C4-2B (cell line): ENCODE measurements around the gene ATP6V0A4.

Experiments used
- ZFX ChIP-seq: fragments of 450-650 bp; IDR thresholded peaks from 2 replicates; pipeline ENCODE4 v1.6.1; 2017
- TF ChIP-seq, protein P1 (sequence below): fragments of 450-650 bp; conservative IDR thresholded peaks from 2 replicates; pipeline ENCODE4 v1.5.1; 2017; ENCODE audit warnings: mild to moderate bottlenecking

DNA sequence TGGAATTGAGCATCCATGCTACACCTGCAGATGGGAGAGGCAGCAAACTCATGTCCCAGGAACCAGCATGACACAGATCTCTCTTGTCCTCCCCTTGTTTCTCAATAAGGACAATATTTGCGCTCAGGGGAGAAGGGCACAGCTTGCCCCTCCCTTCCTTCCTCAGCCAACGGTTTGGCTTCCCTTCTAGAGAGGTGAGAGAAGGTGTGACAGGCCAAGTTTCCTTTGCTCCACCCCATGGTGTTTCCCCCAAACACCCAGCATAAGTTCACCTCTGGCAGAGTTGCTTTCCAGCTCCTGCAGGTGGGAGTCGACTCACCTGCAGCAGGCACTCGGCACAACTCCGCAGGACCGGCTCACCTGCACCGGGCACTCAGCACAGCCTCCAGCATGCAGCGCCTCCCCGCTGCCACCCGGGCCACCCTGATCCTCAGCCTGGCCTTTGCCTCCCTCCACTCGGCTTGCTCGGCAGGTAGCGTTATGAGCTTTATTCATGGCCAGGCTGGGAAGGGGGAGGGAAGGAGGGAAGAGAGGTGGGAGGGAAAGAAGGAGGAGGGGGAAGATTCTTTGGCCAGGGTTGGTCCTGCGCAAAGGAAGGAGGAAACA is at the start of gene ATP6V0A4, which contains the start of gene TMEM213:
- TF ChIP-seq, protein P1, sequence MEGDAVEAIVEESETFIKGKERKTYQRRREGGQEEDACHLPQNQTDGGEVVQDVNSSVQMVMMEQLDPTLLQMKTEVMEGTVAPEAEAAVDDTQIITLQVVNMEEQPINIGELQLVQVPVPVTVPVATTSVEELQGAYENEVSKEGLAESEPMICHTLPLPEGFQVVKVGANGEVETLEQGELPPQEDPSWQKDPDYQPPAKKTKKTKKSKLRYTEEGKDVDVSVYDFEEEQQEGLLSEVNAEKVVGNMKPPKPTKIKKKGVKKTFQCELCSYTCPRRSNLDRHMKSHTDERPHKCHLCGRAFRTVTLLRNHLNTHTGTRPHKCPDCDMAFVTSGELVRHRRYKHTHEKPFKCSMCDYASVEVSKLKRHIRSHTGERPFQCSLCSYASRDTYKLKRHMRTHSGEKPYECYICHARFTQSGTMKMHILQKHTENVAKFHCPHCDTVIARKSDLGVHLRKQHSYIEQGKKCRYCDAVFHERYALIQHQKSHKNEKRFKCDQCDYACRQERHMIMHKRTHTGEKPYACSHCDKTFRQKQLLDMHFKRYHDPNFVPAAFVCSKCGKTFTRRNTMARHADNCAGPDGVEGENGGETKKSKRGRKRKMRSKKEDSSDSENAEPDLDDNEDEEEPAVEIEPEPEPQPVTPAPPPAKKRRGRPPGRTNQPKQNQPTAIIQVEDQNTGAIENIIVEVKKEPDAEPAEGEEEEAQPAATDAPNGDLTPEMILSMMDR: no peak
- no peak for TF ChIP-seq ZFX
